Suprapubic skin (tissue), 4 donors: Measurements from ENCODE around the gene ZNF229.

Experiments
- CTCF ChIP-seq, 2 donors: fragments of 200-600 bp in 1 of 2; fragments of 450-650 bp in 1 of 2; sonication (generic) in 1 of 2; IDR thresholded peaks; one replicate each; pipeline ENCODE4 v1.5.1; 2016 to 2019; ENCODE audit warnings: antibody characterized with exemption in 2 of 2, mild to moderate bottlenecking in 1 of 2, moderate library complexity in 1 of 2
- EP300 ChIP-seq: sonication (generic); formaldehyde crosslinking; IDR thresholded peaks from one replicate; pipeline ENCODE4 v1.6.1; 2017; ENCODE audit warnings: antibody characterized with exemption
- POLR2A ChIP-seq, 2 donors: fragments of 450-650 bp; IDR thresholded peaks; one replicate each; pipeline ENCODE4 v1.6.1; 2017; ENCODE audit warnings: antibody characterized with exemption in 2 of 2, mild to moderate bottlenecking in 2 of 2, moderate library complexity in 2 of 2
- POLR2AphosphoS5 ChIP-seq, 3 donors: sonication (generic); formaldehyde crosslinking; IDR thresholded peaks; one replicate each; pipeline ENCODE4 v1.6.1; 2017; ENCODE audit warnings: antibody characterized with exemption in 3 of 3

DNA sequence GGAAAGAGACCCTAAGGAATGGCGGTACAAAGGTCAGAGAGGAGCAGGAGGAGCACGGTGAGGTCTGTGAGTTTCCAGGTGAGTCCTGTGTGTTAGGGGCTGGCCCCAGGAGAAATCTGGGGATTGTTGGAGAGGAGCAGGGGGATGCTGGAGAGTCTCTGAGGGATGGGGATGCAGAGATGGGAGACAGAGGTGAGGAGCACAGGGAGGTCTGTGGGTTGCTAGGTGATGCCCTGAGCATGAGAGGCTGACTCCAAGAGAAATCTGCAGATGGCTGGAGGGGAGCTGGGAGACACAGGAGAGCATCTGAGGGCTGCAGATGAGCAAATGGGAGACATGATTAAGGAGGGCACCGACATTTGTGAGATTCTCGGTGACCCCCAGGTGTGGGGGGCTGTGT lies 4.1 kb upstream of the ZNF229 start:
- no peak for TF ChIP-seq EP300
- no peak for TF ChIP-seq POLR2AphosphoS5 (IDR thresholded peaks at IDR 0.05)
- no peak for TF ChIP-seq CTCF (IDR thresholded peaks at IDR 0.05)
- TF ChIP-seq POLR2A (IDR thresholded peaks at IDR 0.05): no peak
